ENCODE measurements around the gene NFATC2.

Gene NFATC2

DNA sequence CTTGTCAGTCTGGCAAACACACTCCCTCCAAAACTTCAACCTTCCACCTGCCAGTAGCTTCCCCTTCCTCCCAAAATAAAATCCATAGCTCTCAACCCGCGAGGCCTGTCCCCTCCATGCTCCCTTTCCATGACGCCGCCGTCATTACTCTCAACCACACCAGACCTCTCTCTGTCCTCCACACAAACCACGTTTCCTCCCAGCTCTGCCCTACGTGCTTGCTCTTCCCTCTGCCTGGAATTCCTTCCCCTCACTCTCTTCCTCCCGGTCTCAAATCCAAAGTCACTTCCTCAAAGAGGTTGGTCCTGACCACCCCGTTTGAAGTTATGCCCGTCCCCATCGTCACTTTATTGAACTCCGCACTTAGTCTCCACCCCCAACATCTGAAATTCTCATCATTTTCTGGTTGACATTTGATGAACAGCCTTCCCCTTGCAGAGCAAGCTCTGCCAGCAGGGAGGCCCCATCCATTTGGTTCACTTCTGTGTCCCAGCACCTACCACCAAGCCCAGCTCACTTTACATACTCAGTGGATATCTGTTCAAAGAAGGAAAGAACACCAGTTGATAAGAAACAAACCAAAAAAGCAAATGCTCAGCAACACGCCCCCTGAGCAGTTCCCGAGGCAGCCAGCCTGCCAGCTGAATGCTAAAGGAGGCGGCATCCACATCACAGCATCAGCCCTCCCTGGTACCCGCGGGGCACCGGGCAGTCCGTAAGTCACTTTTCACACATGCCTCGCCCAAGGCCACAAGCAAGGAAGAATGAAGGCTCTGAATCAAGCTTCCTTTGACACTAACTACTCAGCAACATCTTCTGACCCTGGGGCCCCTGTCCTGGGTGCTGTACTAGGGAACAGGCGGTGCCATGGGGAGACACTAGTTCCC, 125.0 kb downstream of the NFATC2 start:
- H3K79me2 ChIP-seq (ENCODE audit: control insufficient read depth, low read length): no peaks in the 10 kb centered on the region
- no peak overlapping the region for H3K4me3 ChIP-seq (ENCODE audit: low read length)
- peaks cover 7% of the 10 kb centered on the region for H3F3A ChIP-seq (ENCODE audit: control insufficient read depth, insufficient read depth)
- no peaks in the 10 kb centered on the region for H3K9me3 ChIP-seq (ENCODE audit: control insufficient read depth, insufficient read depth, low read length)
- H3K27ac ChIP-seq (ENCODE audit: low read depth, low read length): no peak overlapping the region
- no peak overlapping the region for H3K4me2 ChIP-seq (ENCODE audit: low read length)
- peaks cover 51% of the 10 kb centered on the region for H3K4me1 ChIP-seq (ENCODE audit: control insufficient read depth, low read length)
- TF ChIP-seq, protein P1, sequence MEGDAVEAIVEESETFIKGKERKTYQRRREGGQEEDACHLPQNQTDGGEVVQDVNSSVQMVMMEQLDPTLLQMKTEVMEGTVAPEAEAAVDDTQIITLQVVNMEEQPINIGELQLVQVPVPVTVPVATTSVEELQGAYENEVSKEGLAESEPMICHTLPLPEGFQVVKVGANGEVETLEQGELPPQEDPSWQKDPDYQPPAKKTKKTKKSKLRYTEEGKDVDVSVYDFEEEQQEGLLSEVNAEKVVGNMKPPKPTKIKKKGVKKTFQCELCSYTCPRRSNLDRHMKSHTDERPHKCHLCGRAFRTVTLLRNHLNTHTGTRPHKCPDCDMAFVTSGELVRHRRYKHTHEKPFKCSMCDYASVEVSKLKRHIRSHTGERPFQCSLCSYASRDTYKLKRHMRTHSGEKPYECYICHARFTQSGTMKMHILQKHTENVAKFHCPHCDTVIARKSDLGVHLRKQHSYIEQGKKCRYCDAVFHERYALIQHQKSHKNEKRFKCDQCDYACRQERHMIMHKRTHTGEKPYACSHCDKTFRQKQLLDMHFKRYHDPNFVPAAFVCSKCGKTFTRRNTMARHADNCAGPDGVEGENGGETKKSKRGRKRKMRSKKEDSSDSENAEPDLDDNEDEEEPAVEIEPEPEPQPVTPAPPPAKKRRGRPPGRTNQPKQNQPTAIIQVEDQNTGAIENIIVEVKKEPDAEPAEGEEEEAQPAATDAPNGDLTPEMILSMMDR (IDR thresholded peaks at IDR 0.05; ENCODE audit: low read depth, low read length, poor library complexity, severe bottlenecking): no peak
- no peak for TF ChIP-seq EZH2phosphoT487 (IDR thresholded peaks at IDR 0.05; ENCODE audit: borderline replicate concordance, low read length)
- no peaks in the 10 kb centered on the region for H4K20me1 ChIP-seq (ENCODE audit: control insufficient read depth, insufficient read depth, low read depth, low read length)
- H3K27me3 ChIP-seq (ENCODE audit: control insufficient read depth, low read length): no peaks in the 10 kb centered on the region
- H3K9me2 ChIP-seq (replicated peaks; ENCODE audit: control insufficient read depth, low read length): no peaks in the 10 kb centered on the region
- peaks cover 55% of the 10 kb centered on the region for H3K36me3 ChIP-seq (ENCODE audit: control insufficient read depth, low read length)

- Histone ChIP-seq H3K4me1 (ENCODE audit: control insufficient read depth, low read length) (peaks cover 47% of the 10 kb centered on the region), H3K9me3 (ENCODE audit: control insufficient read depth, insufficient read depth, low read length) (no peaks in the 10 kb centered on the region), H3K9me2 (replicated peaks; ENCODE audit: control insufficient read depth, low read length) (no peaks in the 10 kb centered on the region), H3K27me3 (ENCODE audit: control insufficient read depth, low read length) (no peaks in the 10 kb centered on the region), H4K20me1 (ENCODE audit: control insufficient read depth, insufficient read depth, low read depth, low read length) (no peaks in the 10 kb centered on the region), H3K36me3 (ENCODE audit: control insufficient read depth, low read length) (peaks cover 52% of the 10 kb centered on the region), H3F3A (ENCODE audit: control insufficient read depth, insufficient read depth) (peaks cover 7% of the 10 kb centered on the region), H3K4me2 (ENCODE audit: low read length) (no peak overlapping the region), H3K27ac (ENCODE audit: low read depth, low read length) (no peak overlapping the region), H3K4me3 (ENCODE audit: low read length) (no peak overlapping the region), H3K79me2 (ENCODE audit: control insufficient read depth, low read length) (no peaks in the 10 kb centered on the region)
- TF ChIP-seq, protein P1 (IDR thresholded peaks at IDR 0.05; ENCODE audit: low read depth, low read length, poor library complexity, severe bottlenecking): no peak
- no peak for TF ChIP-seq EZH2phosphoT487 (IDR thresholded peaks at IDR 0.05; ENCODE audit: borderline replicate concordance, low read length)
Measured at GRCh38 chr20:51416532-51417249, 125.8 kb downstream of the NFATC2 start.

DNA sequence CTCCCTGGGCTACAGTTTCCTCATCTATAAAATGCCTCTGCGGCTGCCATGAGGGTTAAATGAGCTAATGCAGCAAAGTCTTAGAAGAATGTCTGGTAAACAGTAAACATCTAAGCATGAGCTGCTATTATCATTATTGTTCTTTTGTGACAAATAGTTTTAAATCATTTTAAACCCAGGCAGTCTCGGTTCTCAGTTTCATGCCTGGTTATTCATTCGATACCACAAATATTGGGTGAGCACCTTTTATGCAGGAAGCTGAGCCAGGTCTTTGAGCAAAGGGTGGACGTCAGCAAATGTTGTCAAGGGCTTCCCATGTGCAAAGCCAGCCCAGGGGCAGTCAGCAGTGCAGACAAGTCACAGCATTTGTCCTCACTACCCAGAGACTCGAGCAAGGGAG, 128.7 kb downstream of the NFATC2 start:
- Histone ChIP-seq H3K79me2 (ENCODE audit: control insufficient read depth, low read length) (no peaks in the 10 kb centered on the region), H3K27me3 (ENCODE audit: control insufficient read depth, low read length) (no peaks in the 10 kb centered on the region), H4K20me1 (ENCODE audit: control insufficient read depth, insufficient read depth, low read depth, low read length) (no peaks in the 10 kb centered on the region), H3K9me2 (replicated peaks; ENCODE audit: control insufficient read depth, low read length) (no peaks in the 10 kb centered on the region), H3K4me1 (ENCODE audit: control insufficient read depth, low read length) (peaks cover 27% of the 10 kb centered on the region), H3K4me2 (ENCODE audit: low read length) (no peak overlapping the region), H3F3A (ENCODE audit: control insufficient read depth, insufficient read depth) (no peaks in the 10 kb centered on the region), H3K9me3 (ENCODE audit: control insufficient read depth, insufficient read depth, low read length) (no peaks in the 10 kb centered on the region), H3K27ac (ENCODE audit: low read depth, low read length) (no peak overlapping the region), H3K4me3 (ENCODE audit: low read length) (no peak overlapping the region), H3K36me3 (ENCODE audit: control insufficient read depth, low read length) (peaks cover 38% of the 10 kb centered on the region)
- TF ChIP-seq EZH2phosphoT487 (IDR thresholded peaks at IDR 0.05; ENCODE audit: borderline replicate concordance, low read length): no peak
- TF ChIP-seq, protein P1 (IDR thresholded peaks at IDR 0.05; ENCODE audit: low read depth, low read length, poor library complexity, severe bottlenecking): no peak

All from DOHH2 (cell line).